HEK293 (cell line): ENCODE results near the gene SAMD14.

ENCODE experiments used
- CTCF ChIA-PET: fragments of 350-600 bp; formaldehyde crosslinking; extraction: SDS; loops from one replicate; lab custom pipeline; 2021; ENCODE audit warnings: antibody characterized with exemption; lab: Yijun Ruan, JAX
- POLR2A ChIA-PET: fragments of 300-600 bp; formaldehyde crosslinking; extraction: SDS; loops from one replicate; lab custom pipeline; 2020; ENCODE audit warnings: antibody characterized with exemption, inconsistent platforms; lab: Yijun Ruan, JAX
- H3K27ac ChIP-seq: fragments of 200-500 bp; sonication (Bioruptor generic); 2 replicates; pipeline ENCODE4 v1.5.1; 2014; ENCODE audit warnings: low read depth, low read length, control low read depth, inconsistent platforms; ENCODE audit errors: extremely low read depth
- H3K36me3 ChIP-seq, 2 experiments: fragments of 200-500 bp in 1 of 2; sonication (Bioruptor generic) in 1 of 2; 1 replicate in 1 of 2; 2 replicates in 1 of 2; pipeline ENCODE4 v1.5.1; 2014 to 2017; ENCODE audit warnings: inconsistent platforms in 2 of 2, low read length in 2 of 2; ENCODE audit not compliant: control insufficient read depth in 2 of 2, insufficient read depth in 1 of 2
- H3K4me1 ChIP-seq: fragments of 200-500 bp; sonication (Bioruptor generic); 2 replicates; pipeline ENCODE4 v1.5.1; 2014; ENCODE audit warnings: mild to moderate bottlenecking, low read length, inconsistent platforms; ENCODE audit not compliant: control insufficient read depth, insufficient read depth
- H3K4me3 ChIP-seq: 2 replicates; pipeline ENCODE4 v1.5.1; 2011; ENCODE audit warnings: low read depth, mild to moderate bottlenecking, control low read depth, low read length, moderate library complexity
- H3K9me3 ChIP-seq: fragments of 200-500 bp; sonication (Bioruptor generic); 2 replicates; pipeline ENCODE4 v1.5.1; 2014; ENCODE audit warnings: low read depth, low read length, inconsistent platforms; ENCODE audit not compliant: control insufficient read depth, insufficient read depth
- GLIS2 ChIP-seq: fragments of 450-650 bp; formaldehyde crosslinking; IDR thresholded peaks from 2 replicates; pipeline ENCODE4 v1.5.1; 2016; ENCODE audit warnings: missing biosample characterization, missing genetic modification characterization
- HOXD13 ChIP-seq: sonication (generic); formaldehyde crosslinking; IDR thresholded peaks from 2 replicates; pipeline ENCODE4 v1.8.0; 2022; ENCODE audit warnings: missing genetic modification reagents, borderline replicate concordance
- KLF10 ChIP-seq: fragments of 450-650 bp; IDR thresholded peaks from 2 replicates; pipeline ENCODE4 v1.5.1; 2018; ENCODE audit warnings: missing biosample characterization, mild to moderate bottlenecking, missing genetic modification characterization
- YY1 ChIP-seq: fragments of 450-650 bp; formaldehyde crosslinking; IDR thresholded peaks from 2 replicates; pipeline ENCODE4 v1.5.1; 2018; ENCODE audit warnings: missing biosample characterization, missing genetic modification characterization
- ZBTB7A ChIP-seq: fragments of 450-650 bp; formaldehyde crosslinking; IDR thresholded peaks from 2 replicates; pipeline ENCODE4 v1.5.1; 2016; ENCODE audit warnings: low read depth, missing biosample characterization, missing genetic modification characterization
- ZNF138 ChIP-seq: fragments of 450-650 bp; formaldehyde crosslinking; IDR thresholded peaks from 2 replicates; pipeline ENCODE4 v1.5.1; 2016; ENCODE audit warnings: missing biosample characterization, missing genetic modification characterization, borderline replicate concordance
- ZNF140 ChIP-seq: fragments of 450-650 bp; formaldehyde crosslinking; IDR thresholded peaks from 2 replicates; pipeline ENCODE4 v1.5.1; 2016; ENCODE audit warnings: missing biosample characterization, missing genetic modification characterization
- ZNF169 ChIP-seq: fragments of 450-650 bp; formaldehyde crosslinking; IDR thresholded peaks from 2 replicates; pipeline ENCODE4 v1.5.1; 2016; ENCODE audit warnings: missing biosample characterization, missing genetic modification characterization
- ZNF214 ChIP-seq: fragments of 450-650 bp; formaldehyde crosslinking; IDR thresholded peaks from 2 replicates; pipeline ENCODE4 v1.5.1; 2017; ENCODE audit warnings: missing biosample characterization, mild to moderate bottlenecking, missing genetic modification characterization, borderline replicate concordance
- ZNF221 ChIP-seq: fragments of 450-650 bp; formaldehyde crosslinking; IDR thresholded peaks from 2 replicates; pipeline ENCODE4 v1.5.1; 2017; ENCODE audit warnings: missing biosample characterization, missing genetic modification characterization, borderline replicate concordance
- ZNF248 ChIP-seq: fragments of 450-650 bp; formaldehyde crosslinking; IDR thresholded peaks from 2 replicates; pipeline ENCODE4 v1.5.1; 2017; ENCODE audit warnings: missing biosample characterization, missing genetic modification characterization
- ZNF404 ChIP-seq: fragments of 450-650 bp; formaldehyde crosslinking; IDR thresholded peaks from 2 replicates; pipeline ENCODE4 v1.5.1; 2017; ENCODE audit warnings: missing biosample characterization, missing genetic modification characterization
- ZNF549 ChIP-seq: fragments of 450-650 bp; IDR thresholded peaks from 2 replicates; pipeline ENCODE4 v1.5.1; 2018; ENCODE audit warnings: missing biosample characterization, missing genetic modification characterization, mild to moderate bottlenecking, inconsistent platforms, moderate library complexity
- ZNF585B ChIP-seq: fragments of 450-650 bp; formaldehyde crosslinking; IDR thresholded peaks from 2 replicates; pipeline ENCODE4 v1.5.1; 2016; ENCODE audit warnings: missing biosample characterization, missing genetic modification characterization
- ZNF664 ChIP-seq: fragments of 450-650 bp; formaldehyde crosslinking; IDR thresholded peaks from 2 replicates; pipeline ENCODE4 v1.5.1; 2016; ENCODE audit warnings: missing biosample characterization, missing genetic modification characterization
- ZSCAN23 ChIP-seq: fragments of 450-650 bp; formaldehyde crosslinking; IDR thresholded peaks from 2 replicates; pipeline ENCODE4 v1.5.1; 2016; ENCODE audit warnings: missing biosample characterization, missing genetic modification characterization
- TF ChIP-seq, protein P1 (sequence below): fragments of 450-650 bp; formaldehyde crosslinking; IDR thresholded peaks from 2 replicates; pipeline ENCODE4 v1.5.1; 2016; ENCODE audit warnings: missing biosample characterization, missing genetic modification characterization
- TF ChIP-seq, protein P2 (sequence below): fragments of 450-650 bp; formaldehyde crosslinking; IDR thresholded peaks from 2 replicates; pipeline ENCODE4; 2016; ENCODE audit warnings: missing biosample characterization, missing genetic modification characterization
- TF ChIP-seq, protein P3 (sequence below): fragments of 450-650 bp; formaldehyde crosslinking; IDR thresholded peaks from 2 replicates; pipeline ENCODE4 v1.5.1; 2016; ENCODE audit warnings: missing biosample characterization, missing genetic modification characterization
- TF ChIP-seq, protein P4 (sequence below): fragments of 450-650 bp; formaldehyde crosslinking; conservative IDR thresholded peaks from 2 replicates; pipeline ENCODE4 v1.5.1; 2016; ENCODE audit warnings: low read depth, missing biosample characterization, missing genetic modification characterization

The SAMD14 gene

DNA sequence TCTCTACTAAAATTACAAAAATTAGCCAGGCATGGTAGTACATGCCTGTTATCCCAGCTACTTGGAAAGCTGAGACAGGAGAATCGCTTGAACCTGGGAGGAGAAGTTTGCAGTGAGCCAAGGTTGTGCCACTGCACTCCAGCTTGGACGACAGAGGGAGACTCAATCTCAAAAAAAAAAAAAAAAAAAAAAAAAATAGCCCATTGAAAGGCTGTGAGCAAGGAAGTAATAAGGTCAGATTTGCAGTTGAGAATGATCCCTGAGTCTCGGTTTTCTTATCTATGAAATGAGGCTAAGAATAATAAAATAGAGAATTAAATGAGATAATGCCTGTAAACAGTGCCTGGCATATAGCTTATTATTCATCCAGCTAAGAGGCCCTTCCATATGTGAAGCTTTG, 36.2 kb downstream of the SAMD14 start:
- no peak overlapping the region for H3K4me3 ChIP-seq
- ChIA-PET POLR2A (interaction anchor here (0.6 to 2.3 kb wide), 7 partner anchors 38 to 305 kb away, joined by 3 to 12 read pairs (median 5); partner anchors contain the start of genes ITGA3 and KAT7), CTCF (interaction anchor here (0.6 to 5.3 kb wide), 80 partner anchors 8 to 736 kb away, joined by 3 to 101 read pairs (median 4); partner anchors contain the start of genes COL1A1, DLX3, ITGA3 and LRRC59)
- H3K4me1 ChIP-seq: 0 out of 2 replicates have a peak, but pooled peaks cover 2% of the 10 kb centered on the region
- peaks cover 0 to 23% of the 10 kb centered on the region in 2 experiments; a peak in 1 of 3 replicates for H3K36me3 ChIP-seq
- no peaks in the 10 kb centered on the region for H3K9me3 ChIP-seq
- H3K27ac ChIP-seq: no peak overlapping the region
- TF ChIP-seq, protein P1, sequence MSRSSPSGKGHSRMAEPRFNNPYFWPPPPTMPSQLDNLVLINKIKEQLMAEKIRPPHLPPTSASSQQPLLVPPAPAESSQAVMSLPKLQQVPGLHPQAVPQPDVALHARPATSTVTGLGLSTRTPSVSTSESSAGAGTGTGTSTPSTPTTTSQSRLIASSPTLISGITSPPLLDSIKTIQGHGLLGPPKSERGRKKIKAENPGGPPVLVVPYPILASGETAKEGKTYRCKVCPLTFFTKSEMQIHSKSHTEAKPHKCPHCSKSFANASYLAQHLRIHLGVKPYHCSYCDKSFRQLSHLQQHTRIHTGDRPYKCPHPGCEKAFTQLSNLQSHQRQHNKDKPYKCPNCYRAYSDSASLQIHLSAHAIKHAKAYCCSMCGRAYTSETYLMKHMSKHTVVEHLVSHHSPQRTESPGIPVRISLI (tag by site-specific recombination): peak; percentile 95
- TF ChIP-seq ZNF221 (tag by site-specific recombination) (no peak), ZNF664 (tag by site-specific recombination) (peak; percentile 88), ZNF138 (tag by site-specific recombination) (no peak), ZNF140 (no peak), ZSCAN23 (no peak), GLIS2 (tag by site-specific recombination) (no peak), ZNF404 (tag by site-specific recombination) (no peak), YY1 (tag by site-specific recombination) (no peak), ZBTB7A (no peak)
- TF ChIP-seq, protein P2, sequence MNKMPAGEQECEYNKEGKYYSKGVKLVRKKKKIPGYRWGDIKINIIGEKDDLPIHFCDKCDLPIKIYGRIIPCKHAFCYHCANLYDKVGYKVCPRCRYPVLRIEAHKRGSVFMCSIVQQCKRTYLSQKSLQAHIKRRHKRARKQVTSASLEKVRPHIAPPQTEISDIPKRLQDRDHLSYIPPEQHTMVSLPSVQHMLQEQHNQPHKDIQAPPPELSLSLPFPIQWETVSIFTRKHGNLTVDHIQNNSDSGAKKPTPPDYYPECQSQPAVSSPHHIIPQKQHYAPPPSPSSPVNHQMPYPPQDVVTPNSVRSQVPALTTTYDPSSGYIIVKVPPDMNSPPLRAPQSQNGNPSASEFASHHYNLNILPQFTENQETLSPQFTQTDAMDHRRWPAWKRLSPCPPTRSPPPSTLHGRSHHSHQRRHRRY: no peak
- TF ChIP-seq, protein P3, sequence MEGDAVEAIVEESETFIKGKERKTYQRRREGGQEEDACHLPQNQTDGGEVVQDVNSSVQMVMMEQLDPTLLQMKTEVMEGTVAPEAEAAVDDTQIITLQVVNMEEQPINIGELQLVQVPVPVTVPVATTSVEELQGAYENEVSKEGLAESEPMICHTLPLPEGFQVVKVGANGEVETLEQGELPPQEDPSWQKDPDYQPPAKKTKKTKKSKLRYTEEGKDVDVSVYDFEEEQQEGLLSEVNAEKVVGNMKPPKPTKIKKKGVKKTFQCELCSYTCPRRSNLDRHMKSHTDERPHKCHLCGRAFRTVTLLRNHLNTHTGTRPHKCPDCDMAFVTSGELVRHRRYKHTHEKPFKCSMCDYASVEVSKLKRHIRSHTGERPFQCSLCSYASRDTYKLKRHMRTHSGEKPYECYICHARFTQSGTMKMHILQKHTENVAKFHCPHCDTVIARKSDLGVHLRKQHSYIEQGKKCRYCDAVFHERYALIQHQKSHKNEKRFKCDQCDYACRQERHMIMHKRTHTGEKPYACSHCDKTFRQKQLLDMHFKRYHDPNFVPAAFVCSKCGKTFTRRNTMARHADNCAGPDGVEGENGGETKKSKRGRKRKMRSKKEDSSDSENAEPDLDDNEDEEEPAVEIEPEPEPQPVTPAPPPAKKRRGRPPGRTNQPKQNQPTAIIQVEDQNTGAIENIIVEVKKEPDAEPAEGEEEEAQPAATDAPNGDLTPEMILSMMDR (tag by site-specific recombination): no peak

DNA sequence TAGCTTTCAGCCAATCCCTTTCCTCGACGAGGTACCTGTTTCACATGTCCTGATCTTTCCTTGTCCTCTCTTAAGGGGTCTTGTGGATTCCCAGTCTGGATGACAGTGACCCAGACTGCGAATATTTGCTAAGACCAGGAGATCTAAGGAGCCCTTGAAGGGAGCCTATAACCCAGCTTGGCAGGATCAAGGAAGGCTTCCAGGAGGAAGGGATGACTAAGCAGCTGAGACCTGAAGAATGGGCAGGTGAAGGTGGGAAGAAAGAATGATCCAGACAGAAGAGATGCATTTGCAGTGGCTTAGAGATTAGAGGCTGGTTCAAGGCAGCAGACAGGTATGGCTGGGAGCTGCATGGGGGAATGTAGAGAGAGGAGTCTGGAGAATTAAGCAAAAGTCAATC, 36.7 kb downstream of the SAMD14 start:
- no peaks in the 10 kb centered on the region for H3K9me3 ChIP-seq
- ChIA-PET CTCF (interaction anchor here (0.6 to 5.3 kb wide), 33 partner anchors 9 to 386 kb away, joined by 3 to 101 read pairs (median 6); partner anchors contain the start of gene PPP1R9B), POLR2A (interaction anchor here (0.6 to 2.3 kb wide), 3 partner anchors 37 to 85 kb away, joined by 5 to 10 read pairs (median 6); partner anchors contain the start of gene ITGA3)
- H3K4me1 ChIP-seq: 0 out of 2 replicates have a peak, but pooled peaks cover 2% of the 10 kb centered on the region
- no peak overlapping the region for H3K4me3 ChIP-seq
- no peak overlapping the region for H3K27ac ChIP-seq
- TF ChIP-seq ZNF248 (tag by site-specific recombination) (no peak), KLF10 (tag by site-specific recombination) (no peak), ZNF585B (no peak), ZNF214 (tag by site-specific recombination) (no peak), ZNF169 (tag by site-specific recombination) (no peak), ZNF549 (tag by site-specific recombination) (no peak), HOXD13 (CRISPR knock-in tag) (no peak)
- TF ChIP-seq, protein P4, sequence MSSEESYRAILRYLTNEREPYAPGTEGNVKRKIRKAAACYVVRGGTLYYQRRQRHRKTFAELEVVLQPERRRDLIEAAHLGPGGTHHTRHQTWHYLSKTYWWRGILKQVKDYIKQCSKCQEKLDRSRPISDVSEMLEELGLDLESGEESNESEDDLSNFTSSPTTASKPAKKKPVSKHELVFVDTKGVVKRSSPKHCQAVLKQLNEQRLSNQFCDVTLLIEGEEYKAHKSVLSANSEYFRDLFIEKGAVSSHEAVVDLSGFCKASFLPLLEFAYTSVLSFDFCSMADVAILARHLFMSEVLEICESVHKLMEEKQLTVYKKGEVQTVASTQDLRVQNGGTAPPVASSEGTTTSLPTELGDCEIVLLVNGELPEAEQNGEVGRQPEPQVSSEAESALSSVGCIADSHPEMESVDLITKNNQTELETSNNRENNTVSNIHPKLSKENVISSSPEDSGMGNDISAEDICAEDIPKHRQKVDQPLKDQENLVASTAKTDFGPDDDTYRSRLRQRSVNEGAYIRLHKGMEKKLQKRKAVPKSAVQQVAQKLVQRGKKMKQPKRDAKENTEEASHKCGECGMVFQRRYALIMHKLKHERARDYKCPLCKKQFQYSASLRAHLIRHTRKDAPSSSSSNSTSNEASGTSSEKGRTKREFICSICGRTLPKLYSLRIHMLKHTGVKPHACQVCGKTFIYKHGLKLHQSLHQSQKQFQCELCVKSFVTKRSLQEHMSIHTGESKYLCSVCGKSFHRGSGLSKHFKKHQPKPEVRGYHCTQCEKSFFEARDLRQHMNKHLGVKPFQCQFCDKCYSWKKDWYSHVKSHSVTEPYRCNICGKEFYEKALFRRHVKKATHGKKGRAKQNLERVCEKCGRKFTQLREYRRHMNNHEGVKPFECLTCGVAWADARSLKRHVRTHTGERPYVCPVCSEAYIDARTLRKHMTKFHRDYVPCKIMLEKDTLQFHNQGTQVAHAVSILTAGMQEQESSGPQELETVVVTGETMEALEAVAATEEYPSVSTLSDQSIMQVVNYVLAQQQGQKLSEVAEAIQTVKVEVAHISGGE: no peak
- TF ChIP-seq, protein P2: no peak
- peaks cover 0 to 18% of the 10 kb centered on the region in 2 experiments; a peak in 1 of 3 replicates for H3K36me3 ChIP-seq
